Activated CD4-positive, alpha-beta memory T cell treated with anti-CD3 and anti-CD28 coated beads, Interleukin-2, amount 10 ng/mL, durations not matched to agents 7 days and 5 days (primary cell): ENCODE results near the gene VCAN. TPM values are rescaled to one million over a fixed set of nuclear protein-coding genes. Genes with fewer than 3 reads are reported as not detected.

Source experiments
- CTCF ChIA-PET: fragments of 350-600 bp; sonication (Branson Sonifier 250); formaldehyde crosslinking; loops from one replicate; lab custom pipeline; 2021; ENCODE audit warnings: antibody characterized with exemption, inconsistent platforms; lab: Charles Lee
- POLR2A ChIA-PET: fragments of 350-600 bp; sonication (Branson Sonifier 250); formaldehyde crosslinking; loops from one replicate; lab custom pipeline; 2021; ENCODE audit warnings: antibody characterized with exemption; lab: Charles Lee
- DNase-seq: peaks from one replicate; pipeline ENCODE4 v3.0.0-alpha.2; 2020
- H3K27ac Mint-ChIP-seq: one replicate; pipeline ENCODE4 v1.8.0; 2021; ENCODE audit warnings: mild to moderate bottlenecking, mixed read lengths
- H3K27me3 Mint-ChIP-seq: one replicate; pipeline ENCODE4 v1.8.0; 2021; ENCODE audit warnings: mixed read lengths
- H3K36me3 Mint-ChIP-seq: one replicate; pipeline ENCODE4 v1.8.0; 2021; ENCODE audit warnings: low read depth, mixed read lengths
- H3K4me1 Mint-ChIP-seq: one replicate; pipeline ENCODE4 v1.8.0; 2021; ENCODE audit warnings: mixed read lengths
- H3K4me3 Mint-ChIP-seq: one replicate; pipeline ENCODE4 v1.8.0; 2021; ENCODE audit warnings: mild to moderate bottlenecking, mixed read lengths
- H3K9me3 Mint-ChIP-seq: one replicate; pipeline ENCODE4 v1.8.0; 2021; ENCODE audit warnings: mixed read lengths
- total RNA-seq, 2 experiments: library from RNA; stranded (reverse); gene quantifications; one replicate each; pipeline ENCODE4 v1.2.3, GENCODE V29; 2021

Gene VCAN
- total RNA-seq, 2 experiments from 2014 or later: 0.08 to 0.20 TPM

DNA sequence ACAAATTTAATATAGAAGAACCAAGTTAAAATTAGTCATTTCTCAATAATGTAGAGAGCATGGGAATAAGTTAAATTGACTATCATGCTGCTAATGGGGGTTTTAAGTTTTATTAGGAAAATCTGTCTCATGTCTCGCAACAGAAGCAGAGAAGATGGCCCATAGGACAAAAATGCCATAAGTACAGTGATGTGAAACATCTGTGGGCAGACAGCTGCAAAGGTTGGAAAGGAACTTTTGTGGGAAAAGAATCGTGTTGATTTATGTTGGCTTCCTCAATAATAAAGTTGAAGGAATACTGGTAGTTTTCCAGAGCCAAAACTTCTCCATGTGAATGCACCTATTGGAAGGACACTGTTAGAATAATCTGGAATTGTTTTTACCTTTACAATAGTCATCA, 44.8 kb downstream of the VCAN start:
- CTCF ChIA-PET: no interaction called here
- H3K36me3 Mint-ChIP-seq: no peaks in the 10 kb centered on the region

DNA sequence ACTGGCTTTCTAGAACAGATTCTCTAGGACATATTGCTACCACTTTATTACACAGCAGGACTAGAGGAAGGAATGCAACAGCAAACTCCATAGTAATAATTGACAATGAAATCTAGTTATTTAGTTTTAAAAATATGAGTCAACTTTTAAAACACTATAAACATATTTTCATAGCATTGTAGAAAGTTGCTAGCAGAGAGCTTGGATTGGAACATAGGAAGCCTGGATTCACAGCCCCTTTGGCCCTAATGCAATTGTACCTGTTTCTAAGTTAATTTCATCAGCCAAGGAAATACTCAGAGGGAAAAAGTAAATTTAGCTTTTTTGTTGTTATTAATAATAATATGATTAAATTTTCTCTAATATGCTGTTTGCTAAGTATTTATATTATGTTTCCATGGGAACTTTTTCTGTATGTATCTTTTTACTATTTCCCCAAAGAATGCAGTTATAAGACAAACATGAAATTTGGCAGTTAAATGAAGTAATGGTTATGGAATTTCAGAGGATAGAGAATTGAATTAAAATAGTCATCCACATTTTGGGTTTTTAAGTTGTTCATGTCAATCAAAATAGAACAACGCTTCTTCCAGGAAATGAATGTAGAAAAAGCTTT, 45.6 kb downstream of the VCAN start:
- H3K4me1 Mint-ChIP-seq: no peaks in the 10 kb centered on the region
- no peak overlapping the region for H3K4me3 Mint-ChIP-seq
- CTCF ChIA-PET: no interaction called here
- H3K36me3 Mint-ChIP-seq: no peaks in the 10 kb centered on the region
- H3K27ac Mint-ChIP-seq: no peak overlapping the region
- DNase-seq: no peak
- POLR2A ChIA-PET: no interaction called here
- H3K9me3 Mint-ChIP-seq: no peaks in the 10 kb centered on the region
- H3K27me3 Mint-ChIP-seq: peaks cover 7% of the 10 kb centered on the region

More for the DNA sequence above, 44.8 kb downstream of the VCAN start:
- POLR2A ChIA-PET: no interaction called here
- Mint-ChIP-seq H3K4me1 (no peaks in the 10 kb centered on the region), H3K27ac (no peak overlapping the region), H3K9me3 (no peaks in the 10 kb centered on the region), H3K27me3 (peaks cover 7% of the 10 kb centered on the region), H3K4me3 (no peak overlapping the region)
- no peak for DNase-seq

DNA sequence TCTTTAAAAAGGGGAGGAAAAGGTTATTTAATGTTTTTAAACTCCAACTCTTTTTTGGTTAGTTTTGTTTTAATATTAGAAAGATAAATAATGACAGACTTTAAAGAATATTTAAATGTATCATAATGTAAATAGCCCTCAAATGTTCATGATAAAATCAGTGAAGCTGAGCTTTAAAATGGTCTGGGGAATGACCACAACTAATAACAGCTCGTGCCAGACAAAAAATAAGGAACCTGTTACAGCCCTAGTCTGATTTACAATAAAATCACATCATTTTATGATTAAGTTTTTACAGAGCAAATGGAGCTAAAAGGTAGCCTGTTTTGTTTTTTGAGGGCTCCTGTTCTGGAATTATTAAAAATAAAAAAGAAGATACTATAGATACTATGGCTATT, 46.1 kb downstream of the VCAN start:
- H3K9me3 Mint-ChIP-seq: no peaks in the 10 kb centered on the region

DNA sequence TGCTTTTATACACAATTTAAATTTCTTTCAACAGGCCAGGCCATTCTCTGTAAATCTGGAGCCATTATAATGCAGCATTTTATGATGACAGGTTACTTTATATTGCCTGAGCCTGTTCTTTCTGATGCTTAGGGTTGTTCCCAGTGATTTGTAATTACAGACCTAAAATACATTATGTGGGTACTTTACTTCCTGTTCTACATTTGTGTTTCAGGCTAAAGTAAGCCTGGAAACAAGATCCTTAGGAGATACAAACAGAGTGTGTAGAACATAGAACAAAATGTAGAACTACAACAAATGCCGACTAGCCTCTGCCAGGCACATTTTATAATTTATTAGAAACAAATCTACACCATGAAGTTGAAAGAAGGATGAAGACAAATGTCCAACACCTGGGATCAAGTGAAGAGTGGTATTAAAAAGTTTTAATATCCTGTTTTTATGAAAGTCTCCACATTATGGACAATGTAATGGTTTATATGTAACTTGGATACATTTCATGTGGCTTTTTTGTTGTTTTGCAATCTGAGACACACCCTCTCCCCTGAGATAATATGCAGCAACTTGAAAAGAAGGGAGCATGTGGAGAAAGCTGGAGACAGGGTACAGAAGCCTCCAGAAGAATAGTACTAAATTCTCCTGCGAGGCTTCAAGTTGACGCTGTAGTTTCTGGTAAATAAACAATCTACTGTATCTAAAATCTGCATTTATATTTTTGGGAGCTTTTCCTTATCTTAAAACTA, 46.9 kb downstream of the VCAN start:
- Mint-ChIP-seq H3K27ac (no peak overlapping the region), H3K9me3 (no peaks in the 10 kb centered on the region), H3K27me3 (peaks cover 6% of the 10 kb centered on the region), H3K4me1 (no peaks in the 10 kb centered on the region), H3K4me3 (no peak overlapping the region), H3K36me3 (no peaks in the 10 kb centered on the region)
- no peak for DNase-seq
- POLR2A ChIA-PET: no interaction called here
- CTCF ChIA-PET: no interaction called here

More for the DNA sequence above, 46.1 kb downstream of the VCAN start:
- POLR2A ChIA-PET: no interaction called here
- H3K27me3 Mint-ChIP-seq: peaks cover 7% of the 10 kb centered on the region
- H3K4me1 Mint-ChIP-seq: no peaks in the 10 kb centered on the region
- H3K4me3 Mint-ChIP-seq: no peak overlapping the region
- no peaks in the 10 kb centered on the region for H3K36me3 Mint-ChIP-seq
- no peak for DNase-seq
- H3K27ac Mint-ChIP-seq: no peak overlapping the region
- CTCF ChIA-PET: no interaction called here

DNA sequence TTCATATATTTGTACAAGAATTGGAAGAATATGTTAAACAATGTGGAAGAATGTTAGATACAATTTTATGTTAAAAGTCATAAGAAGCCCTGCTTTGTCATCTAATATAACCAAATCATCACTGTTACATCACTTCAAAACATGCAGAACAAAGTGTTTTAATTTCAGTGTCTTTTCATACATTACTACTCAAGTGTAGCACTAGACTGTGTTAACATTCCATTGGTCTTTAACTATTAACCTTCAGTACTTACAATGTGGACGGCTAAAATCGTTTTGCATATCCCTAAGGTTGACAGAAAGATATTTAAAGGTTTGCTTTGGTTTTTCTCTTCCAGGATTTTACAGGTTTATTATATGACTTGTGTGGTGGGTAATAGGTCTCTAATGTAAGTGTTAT, 50.9 kb downstream of the VCAN start:
- no peaks in the 10 kb centered on the region for H3K9me3 Mint-ChIP-seq
- H3K4me1 Mint-ChIP-seq: no peaks in the 10 kb centered on the region
- no peak for DNase-seq
- no peak overlapping the region for H3K4me3 Mint-ChIP-seq
- no peaks in the 10 kb centered on the region for H3K36me3 Mint-ChIP-seq
- no peak overlapping the region for H3K27ac Mint-ChIP-seq
- CTCF ChIA-PET: no interaction called here
- peaks cover 8% of the 10 kb centered on the region for H3K27me3 Mint-ChIP-seq
- POLR2A ChIA-PET: no interaction called here

DNA sequence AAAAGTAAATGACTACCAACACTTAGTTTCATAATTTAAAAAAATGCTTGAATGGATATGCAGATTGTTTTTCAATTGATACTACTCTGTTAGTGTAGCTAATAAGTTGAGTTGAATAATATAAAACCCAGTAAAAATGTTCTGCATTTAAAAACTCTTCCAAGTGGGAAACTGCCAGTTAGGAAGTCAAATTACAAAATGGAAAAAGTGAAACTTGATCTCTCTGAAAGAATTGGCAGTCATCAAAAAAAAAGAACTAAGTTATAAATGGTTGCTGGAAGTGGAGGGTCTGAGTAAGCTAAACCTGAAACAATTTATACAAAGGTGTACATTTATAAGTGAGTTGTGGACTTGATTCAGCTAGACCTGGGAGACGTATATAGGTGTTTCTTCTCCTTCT, 52.4 kb downstream of the VCAN start:
- H3K4me1 Mint-ChIP-seq: no peaks in the 10 kb centered on the region
- H3K9me3 Mint-ChIP-seq: no peaks in the 10 kb centered on the region
- H3K27ac Mint-ChIP-seq: no peak overlapping the region
- ChIA-PET POLR2A (no interaction called here), CTCF (no interaction called here)
- H3K27me3 Mint-ChIP-seq: peaks cover 10% of the 10 kb centered on the region
- DNase-seq: no peak
- no peak overlapping the region for H3K4me3 Mint-ChIP-seq
- no peaks in the 10 kb centered on the region for H3K36me3 Mint-ChIP-seq

DNA sequence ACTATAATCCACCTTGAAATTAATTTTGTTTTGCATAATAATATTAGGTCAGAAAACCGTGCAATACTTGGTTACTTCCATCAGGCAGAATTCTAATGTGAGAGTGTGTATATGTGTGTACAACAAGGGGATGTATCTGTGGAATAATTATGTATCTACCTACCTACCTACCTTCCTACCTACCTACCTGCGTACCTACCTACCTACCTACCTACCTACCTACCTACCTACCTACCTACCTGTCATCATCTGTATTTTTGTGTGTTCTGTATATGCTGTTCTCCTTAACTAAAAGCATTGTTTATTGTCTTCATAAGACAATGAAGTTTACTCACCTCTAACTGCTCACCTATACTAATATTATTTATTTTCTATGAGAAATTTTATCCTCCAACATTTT, 52.8 kb downstream of the VCAN start:
- Mint-ChIP-seq H3K4me3 (no peak overlapping the region), H3K4me1 (no peaks in the 10 kb centered on the region), H3K36me3 (no peaks in the 10 kb centered on the region), H3K9me3 (no peaks in the 10 kb centered on the region), H3K27me3 (peaks cover 10% of the 10 kb centered on the region), H3K27ac (no peak overlapping the region)
- ChIA-PET POLR2A (no interaction called here), CTCF (no interaction called here)
- no peak for DNase-seq

DNA sequence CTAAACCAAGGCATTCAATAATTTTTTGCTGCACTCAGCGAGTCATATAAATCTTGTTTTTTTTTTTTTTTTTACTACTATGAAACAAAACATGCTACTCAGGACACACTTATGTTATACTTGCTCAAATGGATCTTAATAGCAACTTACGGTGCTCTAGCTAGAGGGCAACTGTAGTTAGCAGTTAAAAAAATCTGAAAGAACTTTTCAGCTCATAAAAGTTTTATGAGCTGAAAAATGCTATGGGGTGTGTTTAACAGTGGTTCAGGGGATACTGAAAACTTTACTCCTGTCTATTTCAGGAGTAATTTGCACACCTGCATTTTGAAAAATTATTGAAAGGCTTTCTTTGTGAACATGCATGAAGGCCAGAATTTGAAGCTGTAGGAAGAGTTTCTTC, 53.4 kb downstream of the VCAN start:
- H3K4me1 Mint-ChIP-seq: no peaks in the 10 kb centered on the region
- ChIA-PET CTCF (interaction anchor here (0.7 kb wide), 1 partner anchor 734 kb away, joined by 4 read pairs; no protein-coding TSS in a partner anchor), POLR2A (no interaction called here)
- H3K4me3 Mint-ChIP-seq: no peak overlapping the region
- H3K36me3 Mint-ChIP-seq: no peaks in the 10 kb centered on the region
- DNase-seq: no peak
- H3K9me3 Mint-ChIP-seq: no peaks in the 10 kb centered on the region
- H3K27ac Mint-ChIP-seq: no peak overlapping the region
- peaks cover 10% of the 10 kb centered on the region for H3K27me3 Mint-ChIP-seq

DNA sequence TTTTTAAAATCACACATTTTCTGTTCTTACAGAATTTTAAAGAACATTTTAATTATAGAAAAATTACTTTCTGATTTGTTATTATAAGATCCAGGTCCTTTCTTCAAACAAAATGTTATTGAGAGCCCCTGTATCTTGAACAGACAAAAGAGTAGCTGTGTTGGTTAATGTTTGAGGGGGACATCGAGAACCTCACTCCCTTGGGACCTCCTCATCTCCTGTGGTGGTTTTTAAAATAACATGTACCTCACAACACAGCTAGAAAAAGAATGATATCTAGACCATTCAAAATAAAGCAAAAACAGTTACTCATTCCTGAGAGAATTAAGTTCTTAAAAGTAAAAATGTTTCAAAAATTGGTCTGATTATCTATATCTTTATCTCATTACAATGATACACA, 54.7 kb downstream of the VCAN start:
- CTCF ChIA-PET: no interaction called here
- no peaks in the 10 kb centered on the region for H3K9me3 Mint-ChIP-seq
- no peak for DNase-seq
- no peak overlapping the region for H3K27ac Mint-ChIP-seq
- peaks cover 9% of the 10 kb centered on the region for H3K27me3 Mint-ChIP-seq
- POLR2A ChIA-PET: no interaction called here
- H3K36me3 Mint-ChIP-seq: no peaks in the 10 kb centered on the region
- H3K4me1 Mint-ChIP-seq: no peaks in the 10 kb centered on the region
- no peak overlapping the region for H3K4me3 Mint-ChIP-seq

DNA sequence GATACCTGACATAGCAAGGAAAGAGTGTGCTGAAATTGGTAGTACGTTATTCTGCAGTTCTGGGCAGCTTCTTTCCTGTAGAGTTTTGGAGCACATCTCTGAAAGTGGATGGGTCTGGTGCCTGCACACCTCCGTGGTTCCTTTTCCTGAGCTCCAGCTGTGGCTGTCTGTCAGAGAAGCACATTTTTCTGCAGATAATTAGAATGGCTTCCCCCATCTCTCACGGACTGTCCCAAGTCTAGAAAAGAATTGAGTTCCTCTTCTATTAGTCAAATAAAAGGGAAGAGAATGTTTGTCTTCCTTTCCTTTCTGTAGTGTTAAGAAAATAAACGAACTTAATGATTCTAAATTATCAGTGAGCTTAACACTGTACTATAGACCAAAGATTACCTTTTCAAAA, 55.7 kb downstream of the VCAN start:
- Mint-ChIP-seq H3K27ac (no peak overlapping the region), H3K27me3 (peaks cover 9% of the 10 kb centered on the region), H3K4me3 (no peak overlapping the region), H3K4me1 (no peaks in the 10 kb centered on the region), H3K9me3 (no peaks in the 10 kb centered on the region), H3K36me3 (no peaks in the 10 kb centered on the region)
- ChIA-PET POLR2A (no interaction called here), CTCF (no interaction called here)
- DNase-seq: no peak

DNA sequence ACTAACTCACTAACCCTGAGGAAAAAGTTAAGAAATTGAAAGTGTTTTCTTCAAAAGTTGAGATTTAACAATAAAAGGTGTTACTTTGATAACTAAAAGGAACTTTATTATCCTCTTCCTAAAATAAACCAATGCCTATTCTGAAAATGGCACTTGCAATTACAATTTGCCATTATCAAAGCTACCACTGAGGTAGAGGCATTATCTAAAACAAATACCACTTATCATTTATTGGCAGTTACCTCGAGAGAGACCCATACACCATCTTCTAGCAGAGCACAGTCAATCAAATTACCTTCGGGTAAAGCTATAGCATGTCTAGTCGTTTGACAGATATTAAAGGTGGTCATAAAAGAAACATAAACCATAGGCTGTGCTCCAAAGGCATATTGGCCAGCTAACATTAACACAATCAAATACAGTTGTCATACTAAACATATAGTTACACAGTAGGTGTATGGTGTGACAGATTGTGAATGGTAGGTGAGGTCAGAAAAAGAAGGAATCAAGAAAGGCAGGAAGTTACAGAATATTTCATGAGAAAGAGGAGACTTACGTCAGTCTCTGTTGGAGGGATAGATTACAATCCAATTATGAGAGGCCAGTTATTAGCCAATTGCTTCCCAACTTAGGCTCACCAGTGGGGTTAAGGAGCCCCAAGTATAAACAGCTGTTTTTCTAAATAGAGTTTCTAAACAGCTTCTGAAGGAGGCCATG, 56.3 kb downstream of the VCAN start:
- Mint-ChIP-seq H3K36me3 (no peaks in the 10 kb centered on the region), H3K4me3 (no peak overlapping the region), H3K9me3 (no peaks in the 10 kb centered on the region), H3K27ac (no peak overlapping the region), H3K4me1 (no peaks in the 10 kb centered on the region), H3K27me3 (peaks cover 9% of the 10 kb centered on the region)
- CTCF ChIA-PET: no interaction called here
- POLR2A ChIA-PET: no interaction called here
- no peak for DNase-seq

DNA sequence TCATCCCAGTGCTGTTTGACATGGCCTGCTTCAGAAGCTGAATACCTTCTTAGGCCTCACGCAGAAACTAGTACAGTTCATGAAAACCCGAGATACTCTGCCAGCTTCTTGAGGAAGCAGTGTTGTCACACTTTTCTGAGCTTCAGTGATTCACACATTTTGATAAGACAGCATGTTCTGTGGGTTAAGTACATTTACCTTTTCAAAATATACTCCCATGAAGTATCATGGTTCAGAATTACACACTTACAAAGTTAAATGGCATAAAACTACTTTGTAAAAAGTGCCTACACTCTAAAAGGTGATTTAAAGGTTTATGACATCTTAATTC, 56.9 kb downstream of the VCAN start:
- H3K27me3 Mint-ChIP-seq: peaks cover 9% of the 10 kb centered on the region
- H3K27ac Mint-ChIP-seq: no peak overlapping the region
- H3K4me1 Mint-ChIP-seq: no peaks in the 10 kb centered on the region
- DNase-seq: no peak
- CTCF ChIA-PET: no interaction called here
- H3K4me3 Mint-ChIP-seq: no peak overlapping the region
- POLR2A ChIA-PET: no interaction called here
- H3K36me3 Mint-ChIP-seq: no peaks in the 10 kb centered on the region
- H3K9me3 Mint-ChIP-seq: no peaks in the 10 kb centered on the region

DNA sequence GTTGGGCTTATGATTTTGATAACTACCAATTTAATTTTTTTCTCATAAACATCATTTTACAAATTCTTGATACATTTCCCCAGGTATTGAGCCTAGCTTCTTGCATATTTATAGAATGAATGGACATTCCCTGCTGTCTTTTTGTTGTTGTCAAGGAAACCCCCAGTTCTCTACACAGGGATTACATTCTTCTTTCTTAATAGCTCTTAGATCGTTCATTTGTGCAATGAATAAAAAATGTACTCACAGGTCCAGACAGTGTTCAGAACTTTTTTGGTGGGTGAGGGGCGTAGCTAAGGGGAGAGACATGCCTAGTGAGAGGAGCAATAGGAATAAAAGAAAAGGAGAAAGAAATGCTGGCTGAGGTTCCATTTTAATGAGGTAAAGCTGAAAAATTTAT, 58.6 kb downstream of the VCAN start:
- CTCF ChIA-PET: no interaction called here

More for the DNA sequence above, 58.6 kb downstream of the VCAN start:
- Mint-ChIP-seq H3K4me1 (no peaks in the 10 kb centered on the region), H3K9me3 (no peaks in the 10 kb centered on the region), H3K4me3 (no peak overlapping the region), H3K36me3 (no peaks in the 10 kb centered on the region), H3K27me3 (peaks cover 5% of the 10 kb centered on the region), H3K27ac (no peak overlapping the region)
- POLR2A ChIA-PET: no interaction called here
- DNase-seq: no peak
